Germinal center (tissue), 1 donor: ENCODE results near the gene SEMA6A.

Experiments used
- DNase-seq: peaks from one replicate; pipeline ENCODE4 v3.0.0; 2012; ENCODE audit warnings: mixed read lengths, low spot score

The SEMA6A gene

GRCh38 chr5:116406306-116407041, 168.1 kb downstream of the SEMA6A start:
- no peak for DNase-seq

GRCh38 chr5:116404792-116405191, 169.8 kb downstream of the SEMA6A start:
- no peak for DNase-seq

DNA sequence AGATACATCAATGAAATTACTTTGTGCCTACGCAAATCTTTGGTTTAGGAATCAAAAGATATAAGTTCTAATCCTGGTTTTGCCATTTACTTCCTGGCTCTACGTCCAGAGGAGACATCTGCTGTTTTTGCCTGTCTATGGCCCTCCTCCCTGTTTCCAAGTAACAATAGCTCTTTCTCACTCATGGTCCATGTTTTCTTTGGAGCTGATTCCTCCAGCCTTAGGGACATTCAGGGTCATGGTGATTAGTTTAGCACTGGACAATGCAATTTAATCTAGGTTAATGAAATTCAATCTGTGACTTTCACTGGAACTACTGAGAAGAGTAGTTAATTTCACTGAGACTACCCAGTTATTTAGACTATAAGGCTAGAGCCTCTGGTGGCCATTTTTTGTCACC, 170.6 kb downstream of the SEMA6A start:
- no peak for DNase-seq

DNA sequence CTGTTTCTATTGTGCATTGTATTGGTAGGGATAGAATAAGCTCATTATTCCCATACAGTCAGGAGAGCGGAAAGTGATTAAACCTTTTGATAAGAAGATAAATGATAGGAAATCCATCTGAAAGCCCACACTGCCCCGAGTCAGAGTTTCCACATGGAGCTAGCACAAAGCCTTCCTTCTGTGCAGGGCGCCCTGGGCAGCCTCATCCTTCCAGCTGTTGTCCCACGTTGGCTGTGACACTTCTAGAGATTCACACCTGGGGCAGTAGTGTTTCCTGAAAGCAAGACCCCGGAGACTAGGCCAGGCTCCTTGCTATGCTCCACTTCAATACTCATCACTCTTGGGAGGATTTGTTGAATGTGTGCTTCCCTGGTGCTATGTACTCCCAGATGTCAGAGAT, 172.4 kb downstream of the SEMA6A start:
- DNase-seq = no peak

GRCh38 chr5:116401576-116401975, 173.0 kb downstream of the SEMA6A start:
- no peak for DNase-seq

- DNase-seq = no peak
These were observed 178.0 kb downstream of the SEMA6A start for GRCh38 chr5:116396476-116397099.

- no peak for DNase-seq
These were observed 178.9 kb downstream of the SEMA6A start for GRCh38 chr5:116395631-116396203.

DNA sequence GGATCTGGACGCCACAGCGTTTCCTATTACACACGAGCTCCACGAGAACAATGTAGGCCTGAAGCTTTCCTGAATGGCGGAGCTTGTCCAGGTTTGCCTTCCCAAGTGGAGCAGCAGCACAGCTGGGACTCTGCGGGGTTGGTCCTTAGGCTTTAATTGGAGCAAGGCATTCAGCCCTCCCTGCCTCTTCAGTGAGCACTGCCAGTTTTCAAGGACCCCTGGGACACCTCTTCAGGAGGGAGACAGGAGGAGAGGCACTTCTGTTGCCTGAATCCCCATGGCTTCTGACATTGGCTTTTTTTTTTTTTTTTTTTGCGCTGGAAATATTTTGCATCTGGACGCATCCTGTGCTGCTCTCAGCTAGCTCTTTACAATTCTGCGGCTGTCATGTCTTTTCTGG, 179.4 kb downstream of the SEMA6A start:
- no peak for DNase-seq

GRCh38 chr5:116394186-116394867, 180.3 kb downstream of the SEMA6A start:
- no peak for DNase-seq
